ENCODE results near the gene NHEJ1.

DNA sequence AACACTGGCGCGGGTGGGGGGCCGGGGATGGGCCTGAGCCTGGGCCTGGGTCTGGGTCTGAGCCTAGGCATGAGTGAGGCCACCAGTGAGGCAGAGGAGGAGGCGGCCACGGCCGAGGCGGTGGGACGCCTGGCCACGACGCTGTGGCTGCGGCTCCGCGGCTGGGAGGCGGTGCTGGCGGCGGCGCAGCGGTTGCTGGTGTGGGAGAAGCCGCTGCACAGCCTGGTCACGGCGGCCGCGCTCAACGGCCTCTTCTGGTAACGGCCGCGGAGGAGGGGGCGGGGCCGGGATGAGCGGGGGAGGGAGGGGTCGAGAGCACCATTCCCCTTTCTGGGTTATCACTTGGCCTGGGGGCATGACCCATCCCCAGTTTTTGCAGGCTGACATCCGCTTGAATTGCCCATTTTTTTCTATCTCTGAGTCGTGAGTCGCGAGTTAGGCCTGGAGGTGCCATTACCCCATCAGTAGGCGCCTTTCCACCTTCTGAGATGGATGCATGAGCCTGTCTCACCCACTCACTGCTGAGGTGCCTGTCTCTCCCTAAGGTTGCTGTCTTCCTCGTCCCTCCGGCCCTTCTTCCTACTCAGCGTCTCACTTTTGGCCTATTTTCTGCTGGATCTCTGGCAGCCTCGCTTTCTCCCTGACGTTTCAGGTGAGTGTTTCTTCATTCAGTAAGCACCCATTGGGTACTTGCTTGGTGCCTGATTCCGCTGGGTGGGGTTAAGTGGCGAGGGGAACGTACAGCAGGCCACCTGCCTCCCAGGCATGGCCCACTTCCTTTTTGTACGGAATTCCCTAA is 18.0 kb upstream of the NHEJ1 start:
- TF ChIP-seq, protein P1, sequence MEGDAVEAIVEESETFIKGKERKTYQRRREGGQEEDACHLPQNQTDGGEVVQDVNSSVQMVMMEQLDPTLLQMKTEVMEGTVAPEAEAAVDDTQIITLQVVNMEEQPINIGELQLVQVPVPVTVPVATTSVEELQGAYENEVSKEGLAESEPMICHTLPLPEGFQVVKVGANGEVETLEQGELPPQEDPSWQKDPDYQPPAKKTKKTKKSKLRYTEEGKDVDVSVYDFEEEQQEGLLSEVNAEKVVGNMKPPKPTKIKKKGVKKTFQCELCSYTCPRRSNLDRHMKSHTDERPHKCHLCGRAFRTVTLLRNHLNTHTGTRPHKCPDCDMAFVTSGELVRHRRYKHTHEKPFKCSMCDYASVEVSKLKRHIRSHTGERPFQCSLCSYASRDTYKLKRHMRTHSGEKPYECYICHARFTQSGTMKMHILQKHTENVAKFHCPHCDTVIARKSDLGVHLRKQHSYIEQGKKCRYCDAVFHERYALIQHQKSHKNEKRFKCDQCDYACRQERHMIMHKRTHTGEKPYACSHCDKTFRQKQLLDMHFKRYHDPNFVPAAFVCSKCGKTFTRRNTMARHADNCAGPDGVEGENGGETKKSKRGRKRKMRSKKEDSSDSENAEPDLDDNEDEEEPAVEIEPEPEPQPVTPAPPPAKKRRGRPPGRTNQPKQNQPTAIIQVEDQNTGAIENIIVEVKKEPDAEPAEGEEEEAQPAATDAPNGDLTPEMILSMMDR (conservative IDR thresholded peaks at IDR 0.05; ENCODE audit: low read depth, low read length): no peak
- TF ChIP-seq EZH2 (IDR thresholded peaks at IDR 0.05; ENCODE audit: low read length, unreplicated experiment) (no peak), EZH2phosphoT487 (IDR thresholded peaks at IDR 0.05; ENCODE audit: borderline replicate concordance, low read length) (no peak)

Data from PC-3 (cell line).